Hepatocyte (in vitro differentiated cells): ENCODE data around the gene SLC41A3. TPM values are rescaled to one million over a fixed set of nuclear protein-coding genes. Genes with fewer than 3 reads are reported as not detected.

Experiments
- DNase-seq: peaks from one replicate; pipeline ENCODE4 v3.0.0-alpha.2; 2016; ENCODE audit warnings: low spot score
- H2AFZ ChIP-seq: fragments of 200-600 bp; sonication (generic); 2 replicates; pipeline ENCODE4 v1.6.0; 2016; ENCODE audit warnings: antibody characterized with exemption, mild to moderate bottlenecking
- H3K27ac ChIP-seq: fragments of 200-600 bp; sonication (generic); 2 replicates; pipeline ENCODE4 v1.5.1; 2016; ENCODE audit warnings: mild to moderate bottlenecking
- H3K27me3 ChIP-seq: fragments of 200-600 bp; sonication (generic); 2 replicates; pipeline ENCODE4 v1.6.1; 2016
- H3K36me3 ChIP-seq: fragments of 200-600 bp; sonication (generic); replicated peaks from 2 replicates; pipeline ENCODE4 v1.5.1; 2016; ENCODE audit warnings: low read depth; ENCODE audit not compliant: insufficient read depth
- H3K4me1 ChIP-seq: fragments of 200-600 bp; sonication (generic); 2 replicates; pipeline ENCODE4 v1.5.1; 2016; ENCODE audit warnings: mild to moderate bottlenecking, moderate library complexity; ENCODE audit not compliant: insufficient read depth
- H3K4me2 ChIP-seq: fragments of 200-600 bp; sonication (generic); 2 replicates; pipeline ENCODE4 v1.6.0; 2016
- H3K4me3 ChIP-seq: fragments of 200-600 bp; sonication (generic); 2 replicates; pipeline ENCODE4 v1.5.1; 2016; ENCODE audit warnings: mild to moderate bottlenecking
- H3K79me2 ChIP-seq: fragments of 200-600 bp; sonication (generic); 2 replicates; pipeline ENCODE4 v1.6.0; 2017; ENCODE audit warnings: mild to moderate bottlenecking
- H3K9me2 ChIP-seq: fragments of 200-600 bp; sonication (generic); replicated peaks from 2 replicates; pipeline ENCODE4 v1.6.0; 2017; ENCODE audit warnings: mild to moderate bottlenecking; ENCODE audit not compliant: insufficient read depth
- H3K9me3 ChIP-seq: fragments of 200-600 bp; sonication (generic); 2 replicates; pipeline ENCODE4 v1.5.1; 2016; ENCODE audit warnings: low read depth, mild to moderate bottlenecking
- H4K20me1 ChIP-seq: fragments of 200-600 bp; sonication (generic); 2 replicates; pipeline ENCODE4 v1.6.0; 2016; ENCODE audit warnings: mild to moderate bottlenecking; ENCODE audit not compliant: insufficient read depth, poor library complexity, severe bottlenecking
- CTCF ChIP-seq: fragments of 200-600 bp; sonication (generic); IDR thresholded peaks from 2 replicates; pipeline ENCODE4 v1.5.1; 2016; ENCODE audit warnings: antibody characterized with exemption, mild to moderate bottlenecking; ENCODE audit not compliant: poor library complexity
- EZH2 ChIP-seq: fragments of 200-600 bp; sonication (generic); IDR thresholded peaks from 2 replicates; pipeline ENCODE4 v1.6.1; 2016; ENCODE audit warnings: antibody characterized with exemption, mild to moderate bottlenecking, borderline replicate concordance
- EZH2phosphoT487 ChIP-seq: fragments of 200-600 bp; sonication (generic); IDR thresholded peaks from one replicate; pipeline ENCODE4 v1.6.1; 2018; ENCODE audit warnings: antibody characterized with exemption, mild to moderate bottlenecking, low read depth, moderate library complexity; ENCODE audit not compliant: unreplicated experiment, severe bottlenecking
- WGBS: methylation state at CpG from one replicate; pipeline ENCODE4 v1.1.6; 2016; ENCODE audit warnings: low lambda C conversion rate; ENCODE audit errors: missing lambda C conversion rate; 5-methylcytosine and 5-hydroxymethylcytosine counted together
- polyA plus RNA-seq: library from polyadenylated mRNA; unstranded; fragments of >200 nt; fragmentation: Nextera tagmentation; extraction: Ambion mirVana; gene quantifications from 2 replicates; pipeline ENCODE4 v1.2.1, GENCODE V29; 2016
- total RNA-seq: library from RNA; depleted of rRNA; stranded (reverse); fragments of >200 nt; gene quantifications from 2 replicates; pipeline ENCODE4 v1.2.3, GENCODE V29; 2014

Gene SLC41A3
- total and polyA plus RNA-seq, 2 experiments from 2014 or later = 29.3 to 43.4 TPM

- Histone ChIP-seq H3K79me2 (no peaks in the 10 kb centered on the region), H3K9me3 (no peaks in the 10 kb centered on the region), H3K9me2 (no peaks in the 10 kb centered on the region), H3K27ac (no peak overlapping the region), H3K27me3 (no peaks in the 10 kb centered on the region), H3K4me2 (no peak overlapping the region), H3K4me1 (no peaks in the 10 kb centered on the region), H4K20me1 (no peaks in the 10 kb centered on the region), H2AFZ (no peak overlapping the region), H3K36me3 (no peaks in the 10 kb centered on the region), H3K4me3 (no peak overlapping the region)
- TF ChIP-seq EZH2 (no peak), CTCF (no peak), EZH2phosphoT487 (no peak)
- DNase-seq = no peak
- 95% methylated on average over 7 of the region's 7 CpGs for WGBS
Observed at GRCh38 chr3:126119008-126119675, 35.2 kb upstream of the SLC41A3 start.

DNA sequence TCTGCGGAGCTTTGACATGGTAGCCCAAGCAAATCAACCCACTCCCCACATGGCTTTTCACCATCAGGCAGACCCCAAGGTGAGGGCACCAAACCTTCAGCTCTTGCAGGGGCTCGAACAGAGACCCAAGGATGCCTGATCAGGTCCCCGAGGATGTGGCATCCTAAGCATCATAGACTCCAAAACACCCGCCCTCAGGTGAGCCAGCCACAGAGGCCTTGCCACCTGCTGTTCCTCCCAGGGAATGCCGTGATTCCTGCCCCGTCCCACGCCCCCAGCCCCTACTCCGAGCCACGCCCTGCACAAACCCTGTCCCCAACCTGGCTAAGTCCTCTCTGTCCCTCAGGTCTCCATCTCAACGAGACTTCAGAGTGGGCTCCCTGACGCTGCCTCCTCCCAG is 34.7 kb upstream of the SLC41A3 start:
- DNase-seq = no peak
- WGBS = 92% methylated on average over 11 of the region's 11 CpGs

GRCh38 chr3:126117786-126118185 is 33.9 kb upstream of the SLC41A3 start:
- no peak for DNase-seq
- 80% methylated on average over 9 of the region's 9 CpGs for WGBS

More for the DNA sequence above, 34.7 kb upstream of the SLC41A3 start:
- H3K9me3 ChIP-seq = no peaks in the 10 kb centered on the region
- no peaks in the 10 kb centered on the region for H4K20me1 ChIP-seq
- no peaks in the 10 kb centered on the region for H3K27me3 ChIP-seq
- no peak overlapping the region for H3K27ac ChIP-seq
- no peak overlapping the region for H3K4me3 ChIP-seq
- TF ChIP-seq EZH2 (no peak), EZH2phosphoT487 (no peak), CTCF (no peak)
- H3K4me2 ChIP-seq = no peak overlapping the region
- no peak overlapping the region for H2AFZ ChIP-seq
- no peaks in the 10 kb centered on the region for H3K9me2 ChIP-seq
- no peaks in the 10 kb centered on the region for H3K36me3 ChIP-seq
- no peaks in the 10 kb centered on the region for H3K79me2 ChIP-seq
- no peaks in the 10 kb centered on the region for H3K4me1 ChIP-seq

More at GRCh38 chr3:126117786-126118185, 33.9 kb upstream of the SLC41A3 start:
- no peaks in the 10 kb centered on the region for H3K36me3 ChIP-seq
- no peak for TF ChIP-seq EZH2
- no peak for TF ChIP-seq EZH2phosphoT487
- no peak for TF ChIP-seq CTCF
- H4K20me1 ChIP-seq = no peaks in the 10 kb centered on the region
- H3K79me2 ChIP-seq = no peaks in the 10 kb centered on the region
- no peaks in the 10 kb centered on the region for H3K27me3 ChIP-seq
- no peaks in the 10 kb centered on the region for H3K9me3 ChIP-seq
- H3K4me2 ChIP-seq = no peak overlapping the region
- H3K27ac ChIP-seq = no peak overlapping the region
- H3K9me2 ChIP-seq = no peaks in the 10 kb centered on the region
- no peaks in the 10 kb centered on the region for H3K4me1 ChIP-seq
- no peak overlapping the region for H3K4me3 ChIP-seq
- no peak overlapping the region for H2AFZ ChIP-seq
